HuH-7 (cell line): ENCODE measurements around the gene MSL3B.
"Not testable (repeated sequence)": the region's sequence is repeated elsewhere in the genome, so short reads cannot be mapped to it uniquely, and the experiment has no call there.

ENCODE experiments used
- DNase-seq: peaks from one replicate; pipeline ENCODE4 v3.0.0; 2011; ENCODE audit warnings: low spot score

MSL3B gene

DNA sequence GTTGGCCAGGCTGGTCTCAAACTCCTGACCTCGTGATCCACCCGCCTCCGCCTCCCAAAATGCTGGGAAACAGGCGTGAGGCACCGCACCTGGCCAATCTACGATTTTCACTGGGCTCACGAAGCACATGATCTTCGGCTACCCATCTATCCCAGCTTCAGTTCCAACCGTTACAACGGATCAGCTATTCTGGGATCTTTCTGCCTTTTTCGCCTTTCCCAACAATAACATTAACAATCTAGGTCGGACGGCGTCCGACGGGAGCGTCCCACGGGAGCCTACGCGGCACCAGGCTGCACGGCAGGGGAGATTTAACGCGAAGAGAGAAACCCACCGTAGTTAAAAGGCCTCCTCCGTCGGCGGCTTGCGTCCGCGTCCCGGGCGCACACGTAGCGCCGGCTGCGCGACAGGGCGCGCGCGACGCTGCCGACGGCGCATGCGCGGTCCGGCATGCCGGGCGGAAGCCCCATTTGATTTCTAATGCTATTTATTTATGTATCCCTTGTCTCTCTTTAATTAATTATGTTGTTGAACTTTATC is at the start of gene MSL3B:
TSS of gene MSL3B (minus strand) at position 394 of the 540 bp plus-strand sequence.
- no peak for DNase-seq

DNA sequence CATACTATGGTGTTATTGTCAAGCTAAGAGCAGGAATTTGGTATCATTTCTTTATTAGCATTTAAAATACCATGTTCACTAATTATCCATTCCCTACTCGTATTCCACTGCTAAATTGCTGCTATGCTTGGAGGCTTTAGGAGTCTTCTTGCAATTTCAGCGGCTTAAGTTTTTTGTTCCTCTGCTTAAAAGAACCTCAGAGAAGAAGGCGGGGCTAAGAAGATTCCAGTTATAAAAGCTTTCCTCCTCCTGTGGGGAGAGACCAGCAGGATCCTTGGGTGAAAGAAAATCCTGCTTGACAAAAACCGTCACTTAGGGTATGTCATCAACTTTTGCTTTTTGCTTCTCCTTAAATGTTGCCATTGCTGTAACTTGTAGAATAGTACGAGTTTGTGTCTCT is 48.9 kb upstream of the MSL3B start, which contains the start of gene TRPM8:
TSS of gene TRPM8 (plus strand) at position 258 of the 400 bp plus-strand sequence. CDS start 9,165 bp downstream, outside the sequence.
- no peak for DNase-seq

DNA sequence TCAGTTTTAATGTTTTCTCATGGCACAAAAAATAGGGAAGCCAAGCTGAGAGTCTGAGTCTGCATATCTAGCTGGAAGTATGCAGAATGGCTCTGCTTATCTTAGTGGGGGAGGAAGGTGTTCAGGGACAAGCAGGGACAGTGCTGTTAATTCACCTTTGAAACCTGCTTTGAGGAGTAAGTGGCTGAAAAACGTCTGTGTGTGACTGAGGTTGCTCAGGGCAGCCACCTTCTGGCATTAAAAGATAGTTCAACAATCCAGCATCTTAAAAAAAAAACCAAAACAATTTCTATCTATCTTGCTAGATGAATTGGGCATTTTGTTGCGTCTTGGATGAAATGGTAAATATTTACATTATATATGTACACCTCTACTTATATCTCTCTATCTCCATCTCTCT is 46.9 kb upstream of the MSL3B start:
- DNase-seq: no peak

GRCh38 chr2:233912691-233913423 is 44.7 kb upstream of the MSL3B start:
- DNase-seq: peak; percentile 42

- DNase-seq: no peak
Observed at GRCh38 chr2:233907627-233908026, 39.4 kb upstream of the MSL3B start.

DNA sequence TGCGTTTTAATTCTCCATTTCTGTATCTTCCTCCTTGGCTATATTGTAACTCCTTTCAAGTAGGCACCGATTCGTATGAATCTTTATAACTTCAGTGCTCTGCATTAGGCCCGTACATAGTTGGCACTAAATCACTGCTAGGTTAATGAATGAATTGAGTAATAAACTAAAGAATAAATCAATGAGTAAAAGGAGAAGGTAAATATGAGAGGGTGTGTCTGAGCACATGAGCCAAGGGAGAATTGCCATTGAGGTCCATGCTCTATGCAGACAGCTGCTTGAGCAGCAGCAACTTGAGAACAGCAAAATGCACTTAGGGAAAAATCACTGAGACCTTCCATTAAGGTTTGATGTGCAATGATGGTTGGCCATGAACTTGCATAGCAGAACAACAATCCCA is 37.8 kb upstream of the MSL3B start:
- no peak for DNase-seq

- no peak for DNase-seq
Observed at GRCh38 chr2:233901884-233902283, 33.7 kb upstream of the MSL3B start.

DNA sequence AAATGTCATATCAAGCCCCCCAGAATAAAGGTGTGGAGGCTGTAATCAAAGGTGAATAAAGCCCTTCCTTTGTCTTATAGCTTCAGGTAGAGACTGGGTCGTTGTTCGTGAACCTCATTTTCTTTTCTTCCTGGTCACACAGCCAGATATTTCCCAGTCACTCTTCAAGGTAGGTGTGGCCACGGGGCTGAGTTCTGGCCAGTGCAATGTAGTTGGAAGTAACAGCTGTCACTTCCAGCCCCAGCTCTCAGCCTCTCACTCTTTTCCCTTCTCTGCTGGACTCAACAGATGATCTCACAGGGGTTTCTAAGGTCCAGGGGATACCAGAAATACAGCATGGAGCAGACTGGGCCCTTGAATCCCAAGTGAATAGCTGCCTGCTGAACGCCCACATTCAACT is 33.2 kb upstream of the MSL3B start:
- no peak for DNase-seq

- DNase-seq: not testable (repeated sequence)
Observed at GRCh38 chr2:233896253-233896652, 28.1 kb upstream of the MSL3B start.

GRCh38 chr2:233892793-233893192 is 24.6 kb upstream of the MSL3B start:
- DNase-seq: no peak

DNA sequence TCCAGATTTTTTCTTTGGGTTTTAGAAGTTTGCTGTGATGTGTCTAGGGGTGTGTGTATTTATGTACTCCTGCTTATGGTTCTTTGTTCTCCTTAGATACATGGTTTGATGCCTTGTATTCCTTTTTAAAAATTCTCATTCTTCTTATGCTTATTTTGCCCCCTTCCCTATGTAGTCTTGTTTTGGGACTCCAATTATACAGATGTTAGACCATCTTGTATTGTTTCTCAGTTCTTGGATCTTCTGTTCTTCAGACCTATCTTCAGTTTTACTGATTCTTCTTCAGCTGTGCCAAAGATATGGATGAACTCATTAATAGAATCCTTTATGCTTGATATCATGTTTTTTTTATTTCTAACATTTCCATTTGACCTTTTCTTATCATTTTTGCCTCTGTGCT is 14.2 kb upstream of the MSL3B start:
- DNase-seq: no peak

GRCh38 chr2:233872125-233872524 is 3.9 kb upstream of the MSL3B start:
- not testable (repeated sequence) for DNase-seq

DNA sequence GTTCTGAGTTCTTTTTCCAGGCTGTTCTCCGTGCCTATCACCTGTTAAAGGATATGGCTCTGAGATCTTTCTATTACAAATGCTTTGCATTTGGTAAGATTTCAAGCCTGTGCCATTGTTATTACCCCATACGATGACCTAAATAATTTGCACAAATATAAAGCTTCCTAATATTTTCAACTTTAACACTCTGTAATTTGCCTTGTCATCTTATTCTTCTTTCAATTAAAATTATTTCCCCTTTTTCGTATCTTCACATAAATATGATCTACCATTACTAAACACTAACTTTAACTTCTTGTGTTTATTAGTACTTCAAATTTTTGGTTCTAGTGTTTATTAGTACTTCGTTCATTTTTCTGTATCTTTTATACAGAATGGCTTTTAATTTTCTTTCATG is 3.2 kb upstream of the MSL3B start:
- no peak for DNase-seq

GRCh38 chr2:233866479-233866878 is 1.7 kb downstream of the MSL3B start:
- no peak for DNase-seq

DNA sequence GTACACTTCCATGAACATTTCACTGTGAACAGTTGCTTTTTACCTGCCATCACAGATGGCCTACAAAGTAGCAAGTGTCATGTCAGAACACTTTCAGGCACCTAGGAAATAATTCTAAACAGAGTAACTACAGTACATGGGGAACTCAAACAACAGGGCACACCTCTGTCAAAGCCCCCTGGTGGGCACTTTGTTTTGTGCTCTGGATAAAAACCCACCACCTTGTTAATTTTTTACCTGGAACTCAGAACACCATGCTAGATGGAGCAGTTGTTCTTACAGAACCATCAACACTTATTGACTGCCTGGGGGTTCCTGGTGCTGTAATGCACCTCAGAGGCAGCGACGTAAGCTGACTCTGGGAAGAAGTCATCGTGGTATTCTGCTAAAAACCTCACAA is 2.3 kb downstream of the MSL3B start:
- DNase-seq: peak; percentile 42

DNA sequence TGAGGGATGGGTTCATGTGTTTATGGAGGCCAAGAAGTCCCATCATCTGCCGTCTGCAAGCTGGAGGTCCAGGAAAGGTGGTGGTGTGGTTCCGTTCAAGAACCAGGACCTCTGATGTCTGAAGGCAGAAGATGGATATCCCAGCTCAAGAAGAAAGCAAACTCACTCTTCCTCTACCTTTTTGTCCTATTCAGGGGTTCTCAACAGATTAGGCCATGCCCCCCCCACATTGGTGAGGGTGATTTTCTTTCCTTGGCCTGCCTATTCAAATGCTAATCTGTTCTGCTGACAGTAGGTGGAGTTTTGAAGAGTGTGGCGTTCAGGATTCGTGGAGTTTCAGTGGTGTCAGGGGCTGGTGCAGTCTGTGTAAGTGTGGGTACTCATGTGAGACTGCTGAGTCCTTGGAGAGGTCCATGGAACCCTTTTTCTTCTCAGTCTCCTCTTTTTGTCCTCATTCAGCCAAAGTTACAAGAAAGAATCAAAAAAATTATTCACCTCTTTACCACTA is 5.9 kb downstream of the MSL3B start:
- DNase-seq: no peak

DNA sequence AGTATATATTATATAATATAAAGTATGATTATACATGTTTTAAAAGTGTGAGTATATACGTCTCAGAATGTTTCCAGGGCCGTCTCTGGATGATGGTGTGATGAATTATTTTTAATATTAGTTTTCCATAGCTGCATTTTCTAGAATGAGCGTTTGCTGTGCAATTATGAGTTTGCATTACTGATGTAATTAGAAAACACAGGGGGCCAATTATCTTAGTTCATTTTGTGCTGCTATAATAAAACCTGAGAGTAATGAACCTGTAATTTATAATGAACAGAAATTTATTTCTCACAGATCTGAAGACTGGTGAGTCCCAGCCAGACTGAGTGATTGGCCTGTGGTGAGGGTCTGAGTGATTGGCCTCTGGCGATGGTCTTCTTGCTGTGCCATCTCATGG is 9.9 kb downstream of the MSL3B start:
- DNase-seq: no peak

DNA sequence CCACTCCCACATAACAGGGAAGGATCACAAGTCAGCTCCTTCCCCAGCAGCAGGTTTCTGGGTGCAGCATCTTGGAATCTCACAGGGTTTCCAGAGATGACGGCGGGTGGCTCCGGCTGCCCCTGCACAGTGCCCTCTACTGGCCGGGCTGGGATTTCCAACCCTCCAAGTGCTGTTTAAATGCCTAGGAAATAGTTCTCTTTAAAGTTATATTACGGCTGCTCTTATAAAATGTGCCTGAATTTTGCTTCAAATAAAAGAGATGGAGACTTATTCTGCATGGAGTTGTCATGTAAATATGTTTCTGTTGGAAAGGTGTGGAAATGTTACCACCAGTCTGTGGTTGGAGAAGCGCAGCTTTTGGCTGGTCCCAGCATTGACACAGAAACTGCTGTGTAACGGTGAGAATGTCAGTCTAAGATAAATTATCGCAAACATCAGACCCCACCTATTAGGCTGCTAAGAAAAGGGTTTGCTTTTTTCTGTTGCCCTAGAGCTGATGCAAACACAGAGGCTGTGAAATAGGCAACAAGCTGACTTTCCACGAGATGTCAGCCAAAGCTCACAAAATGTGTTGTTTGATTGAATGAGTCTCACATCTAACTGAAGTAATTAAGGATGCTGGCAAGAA is 10.6 kb downstream of the MSL3B start:
- peak; percentile 59 for DNase-seq

GRCh38 chr2:233856184-233856583 is 12.0 kb downstream of the MSL3B start:
- DNase-seq: no peak

GRCh38 chr2:233855345-233855744 is 12.8 kb downstream of the MSL3B start:
- no peak for DNase-seq

GRCh38 chr2:233854241-233854981 is 13.8 kb downstream of the MSL3B start, which contains the start of gene HJURP:
HJURP (minus strand) TSS chr2:233854535; CDS start chr2:233854500, 35 bp downstream.
- peak; percentile 99 for DNase-seq

DNA sequence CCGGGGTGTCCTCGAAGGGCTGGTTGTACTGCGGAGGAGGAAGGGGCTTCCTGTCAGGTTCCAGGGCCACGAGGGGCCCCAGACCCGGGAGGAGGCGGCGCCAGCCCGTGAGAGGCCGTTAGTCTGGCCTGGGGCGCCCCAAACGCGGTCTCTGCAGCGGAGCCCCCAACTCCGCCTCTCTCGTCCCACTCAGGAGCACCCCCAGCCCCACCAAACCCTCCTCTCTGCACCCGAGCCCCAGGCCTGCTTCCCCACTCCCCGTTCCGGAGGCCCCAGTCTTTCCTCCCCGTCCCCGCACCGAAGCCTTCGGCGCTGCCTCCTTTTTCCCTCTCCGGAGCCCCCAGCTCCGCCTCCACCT is 14.3 kb downstream of the MSL3B start:
- no peak for DNase-seq
